GM18520 (cell line): ENCODE measurements around the gene CNTNAP2.

Source experiments
- ATAC-seq: cut with Tn5 transposase; IDR thresholded peaks from one replicate; pipeline ENCODE4 v1.9.1; 2021; ENCODE audit not compliant: unreplicated experiment

The CNTNAP2 gene

DNA sequence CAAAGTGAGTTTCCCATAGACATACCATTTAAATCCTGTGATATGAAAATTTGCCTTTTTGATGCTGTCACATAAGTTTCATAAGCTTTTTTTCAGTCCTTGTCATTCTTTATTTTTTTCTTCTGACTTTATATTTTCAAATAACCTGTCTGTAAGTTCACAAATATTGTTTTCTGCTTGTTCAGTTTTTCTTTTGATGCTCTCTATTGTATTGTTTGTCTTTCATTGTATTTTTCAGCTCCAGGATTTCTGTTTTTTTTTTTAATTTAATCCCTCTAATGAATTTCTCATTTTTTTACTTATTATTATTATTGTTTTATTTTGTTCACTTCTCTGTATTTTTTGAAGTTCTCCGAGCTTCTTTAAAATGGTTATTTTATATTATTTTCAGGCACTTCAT is 623.4 kb downstream of the CNTNAP2 start:
- no peak for ATAC-seq

DNA sequence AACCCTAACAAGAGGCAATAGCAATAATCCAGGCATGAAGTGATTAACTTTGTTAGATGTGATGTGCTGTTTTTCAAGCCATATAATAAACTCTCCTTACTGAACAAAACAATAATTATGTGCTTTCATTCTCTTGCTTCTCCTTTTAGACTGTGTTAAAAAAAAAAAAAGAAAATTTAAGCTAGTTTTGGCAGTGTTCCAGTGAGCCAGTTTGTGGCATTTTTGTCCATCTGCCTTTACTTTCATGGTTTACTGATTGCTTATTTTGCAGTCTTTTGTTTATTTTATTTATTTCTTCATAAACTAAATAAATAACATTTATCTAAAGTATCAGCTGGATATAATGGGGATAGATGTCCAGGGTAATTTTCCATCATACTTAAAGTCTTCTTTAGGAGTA is 625.3 kb downstream of the CNTNAP2 start:
- ATAC-seq = no peak

DNA sequence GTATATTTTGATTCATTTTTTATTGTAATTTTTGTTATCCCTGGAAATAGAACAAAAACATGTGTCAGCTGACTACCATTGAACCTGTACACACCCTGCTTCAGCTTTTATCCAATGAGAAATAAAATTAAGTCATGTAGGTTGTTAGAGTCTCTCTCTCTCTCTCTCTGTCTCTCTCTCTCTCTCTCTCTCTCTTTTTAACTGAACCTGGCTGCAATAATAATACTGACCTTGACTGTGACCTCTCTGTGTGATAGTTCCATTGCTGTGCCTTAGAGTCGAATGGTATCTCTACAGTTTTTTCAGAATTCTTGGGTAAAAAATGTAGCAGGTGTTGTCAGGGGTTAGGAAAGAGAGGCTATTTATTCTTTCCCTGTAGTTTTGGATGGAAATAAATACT is 637.8 kb downstream of the CNTNAP2 start:
- ATAC-seq = no peak

DNA sequence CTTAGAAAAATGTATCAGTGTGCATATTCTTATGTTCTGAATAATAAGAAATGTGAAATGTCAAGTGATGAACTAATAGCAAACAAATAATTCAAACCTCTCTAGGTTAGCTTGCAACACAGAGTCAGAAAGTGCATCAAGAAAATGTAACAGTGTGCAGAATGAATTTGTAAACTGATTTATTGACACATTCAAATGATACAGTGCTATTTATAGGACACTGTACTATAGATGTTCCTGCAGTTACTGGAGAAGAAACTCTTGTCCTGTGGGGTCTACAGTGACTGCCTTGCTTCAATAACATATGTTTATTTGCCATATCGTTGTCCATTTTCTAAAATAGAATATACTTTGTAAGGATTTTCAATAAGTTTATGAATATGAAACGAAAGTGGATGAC is 639.0 kb downstream of the CNTNAP2 start:
- no peak for ATAC-seq

DNA sequence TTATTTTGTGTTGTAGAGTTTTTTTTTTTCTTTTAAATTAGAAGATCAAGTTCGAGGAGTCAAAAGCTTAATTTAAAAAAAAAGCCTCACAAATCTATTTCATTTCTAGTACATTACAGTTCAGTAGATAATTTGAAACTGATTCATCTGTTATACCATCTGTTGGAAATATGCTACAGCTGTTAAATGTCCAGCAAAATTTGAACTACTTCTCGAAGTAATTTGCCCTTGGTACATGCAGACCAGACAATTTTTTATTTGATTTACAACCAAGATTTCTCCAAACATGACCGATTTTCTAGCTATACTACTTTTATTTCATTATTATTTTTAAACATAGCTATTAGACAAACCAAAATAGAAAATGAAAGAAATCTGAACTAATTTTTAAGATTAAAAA is 647.9 kb downstream of the CNTNAP2 start:
- no peak for ATAC-seq

DNA sequence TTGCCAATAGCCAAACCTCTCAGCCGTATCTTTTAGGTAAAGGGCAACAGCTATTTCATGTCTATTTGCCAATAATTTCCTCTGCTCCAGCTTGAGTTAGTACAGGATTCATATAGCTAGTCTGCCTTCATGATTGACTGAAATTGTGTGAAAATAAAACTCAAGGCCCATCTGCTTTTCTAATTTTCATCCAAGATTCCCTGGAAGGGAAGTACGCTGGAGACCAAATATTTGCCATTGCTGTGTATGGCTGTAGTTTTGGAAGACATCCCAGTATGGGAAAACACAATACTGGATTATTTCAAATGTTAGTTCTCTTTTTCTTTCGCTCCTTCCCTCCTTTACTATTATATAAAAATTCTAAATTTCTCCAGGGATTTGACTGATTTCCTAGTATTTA is 652.4 kb downstream of the CNTNAP2 start:
- no peak for ATAC-seq

DNA sequence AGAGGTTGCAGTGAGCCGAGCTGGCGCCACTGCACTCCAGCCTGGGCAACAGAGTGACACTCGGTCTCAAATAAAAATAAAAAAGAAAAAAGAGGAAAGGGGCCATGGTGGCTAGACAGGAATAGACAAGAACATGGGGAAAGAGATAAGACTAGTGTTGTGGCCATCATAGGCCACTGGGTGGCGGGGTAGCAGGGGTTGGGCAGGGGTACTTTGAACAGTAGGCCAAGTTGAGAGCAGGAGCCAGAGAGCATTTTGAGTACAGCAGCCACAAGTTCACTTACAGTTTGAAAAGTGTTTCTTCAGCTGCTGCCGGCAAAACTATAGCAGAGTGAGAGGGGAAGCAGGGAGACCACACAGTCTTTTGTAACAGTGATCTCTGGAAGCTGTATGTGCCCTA is 656.0 kb downstream of the CNTNAP2 start:
- ATAC-seq = no peak

DNA sequence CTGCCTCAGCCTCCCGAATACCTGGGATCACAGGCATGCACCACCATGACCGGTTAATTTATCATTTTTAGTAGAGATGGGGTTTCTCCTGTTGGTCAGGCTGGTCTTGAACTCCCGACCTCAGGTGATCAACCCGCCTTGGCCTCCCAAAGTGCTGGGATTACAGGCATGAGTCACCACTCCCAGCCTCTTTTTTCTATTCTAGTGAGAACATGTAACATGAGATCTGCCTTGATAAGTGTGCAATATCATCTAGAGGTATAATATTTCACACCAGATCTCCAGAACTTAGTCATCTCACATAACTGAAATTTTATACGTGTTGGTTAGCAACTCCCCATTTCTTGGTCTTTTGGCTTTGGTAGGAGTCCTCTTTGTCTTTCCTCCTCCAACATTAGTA is 656.9 kb downstream of the CNTNAP2 start:
- ATAC-seq = no peak

DNA sequence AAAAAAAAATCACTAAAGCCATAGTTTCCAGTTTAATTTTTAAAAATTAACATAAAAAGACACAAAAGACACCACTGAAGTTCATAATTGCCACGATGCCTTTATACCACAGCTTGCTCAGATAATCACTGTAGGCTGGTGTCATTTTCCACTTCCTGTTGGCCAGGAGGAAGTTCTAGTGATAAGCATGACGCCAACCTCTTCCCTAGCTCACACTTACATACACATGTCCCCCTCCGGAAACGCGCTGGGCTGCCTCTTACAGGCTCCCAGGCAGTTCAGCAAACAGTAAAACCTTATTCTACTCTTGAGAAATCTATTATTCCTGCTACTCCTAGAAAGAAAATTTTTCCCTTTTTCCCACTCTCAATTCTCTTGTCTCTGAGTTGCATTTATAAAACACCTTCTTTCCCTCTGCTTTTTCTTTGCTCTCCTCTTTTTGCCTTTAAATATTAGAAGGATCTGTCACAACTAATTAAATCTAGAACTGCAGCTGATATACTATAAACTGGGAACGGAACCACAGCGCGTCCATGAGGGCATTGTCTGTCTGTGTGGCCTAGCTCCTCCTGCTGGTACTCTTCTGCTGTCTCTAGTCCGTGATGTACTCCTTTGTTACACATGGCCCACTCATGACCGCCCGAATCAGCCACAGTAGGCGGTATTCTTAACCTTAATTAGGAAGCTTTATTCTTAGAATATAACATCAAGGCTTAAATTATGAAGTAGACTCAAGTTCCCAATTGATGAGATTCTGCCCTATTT is 664.9 kb downstream of the CNTNAP2 start:
- ATAC-seq = no peak

DNA sequence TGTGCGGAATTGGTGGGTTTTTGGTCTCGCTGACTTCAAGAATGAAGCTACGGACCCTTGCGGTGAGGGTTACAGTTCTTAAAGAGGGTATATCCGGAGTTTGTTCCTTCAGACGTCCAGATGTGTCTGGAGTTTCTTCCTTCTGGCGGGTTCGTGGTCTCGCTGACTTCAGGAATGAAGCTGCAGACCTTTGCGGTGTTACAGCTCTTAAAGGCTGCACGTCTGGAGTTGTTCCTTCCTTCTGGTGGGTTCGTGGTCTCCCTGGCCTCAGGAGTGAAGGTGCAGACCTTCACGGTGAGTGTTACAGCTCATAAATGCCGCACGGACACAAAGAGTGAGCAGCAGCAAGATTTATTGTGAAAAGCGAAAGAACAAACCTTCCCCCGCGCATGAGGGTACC is 670.7 kb downstream of the CNTNAP2 start:
- no peak for ATAC-seq

DNA sequence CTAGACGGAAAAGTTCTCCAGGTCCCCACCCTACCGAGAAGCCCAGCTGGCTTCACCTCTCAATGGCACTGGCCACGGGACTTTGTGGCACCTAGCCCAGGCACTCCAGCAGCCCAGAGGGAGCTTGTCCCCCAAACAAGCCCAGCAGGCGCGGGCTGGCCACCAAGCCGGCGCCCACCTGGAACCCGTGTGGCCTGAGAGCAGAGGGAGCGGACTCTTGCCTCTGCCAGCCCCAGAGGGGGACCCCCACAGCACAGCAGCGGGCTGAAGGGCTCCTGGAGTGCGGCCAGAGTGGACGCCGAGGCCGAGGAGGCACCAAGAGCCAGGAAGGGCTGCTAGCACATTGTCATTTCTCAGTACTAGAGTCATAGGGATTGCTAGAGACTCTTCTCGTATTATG is 671.4 kb downstream of the CNTNAP2 start:
- no peak for ATAC-seq

DNA sequence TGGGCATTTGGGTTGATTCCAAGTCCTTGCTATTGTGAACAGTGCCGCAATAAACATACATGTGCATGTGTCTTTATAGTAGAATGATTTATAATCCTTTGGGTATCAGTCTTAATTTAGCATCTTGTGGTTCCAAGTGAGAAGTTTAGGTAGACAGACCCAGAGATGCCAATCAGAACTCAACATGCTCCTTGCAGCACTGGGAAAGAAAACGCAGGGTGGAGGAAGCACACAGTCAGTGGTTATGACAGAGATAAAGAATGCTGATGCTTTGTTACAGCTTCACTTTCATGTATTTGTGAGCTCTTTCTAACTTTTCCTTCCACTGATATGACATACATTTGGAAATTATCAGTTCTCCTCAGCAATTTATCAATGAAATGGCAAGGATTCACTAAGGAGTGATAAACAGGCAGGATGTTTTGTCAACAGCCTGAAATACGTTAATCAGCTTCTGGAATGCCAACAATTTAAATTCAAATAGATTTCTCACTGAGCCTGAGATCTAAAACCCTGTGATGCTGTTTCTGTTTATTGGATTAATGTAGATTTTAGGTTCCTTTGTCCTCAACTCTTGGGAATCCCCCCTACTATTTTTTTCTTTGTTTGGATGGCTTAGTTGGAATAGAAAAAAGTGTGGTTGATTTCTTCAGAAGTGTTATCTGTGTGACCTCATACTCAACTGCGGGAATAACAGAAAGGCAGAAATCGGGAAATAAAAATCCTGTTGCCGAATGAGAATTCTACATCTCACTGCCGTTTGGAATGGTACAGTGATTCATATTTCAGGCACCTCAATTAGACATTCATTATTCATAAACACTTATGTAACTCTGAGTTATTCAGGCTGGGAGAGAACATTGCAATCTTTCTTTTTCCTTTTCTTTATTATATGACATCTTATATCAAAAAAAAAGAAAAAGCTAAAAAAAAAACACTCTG is 675.0 kb downstream of the CNTNAP2 start:
- no peak for ATAC-seq

DNA sequence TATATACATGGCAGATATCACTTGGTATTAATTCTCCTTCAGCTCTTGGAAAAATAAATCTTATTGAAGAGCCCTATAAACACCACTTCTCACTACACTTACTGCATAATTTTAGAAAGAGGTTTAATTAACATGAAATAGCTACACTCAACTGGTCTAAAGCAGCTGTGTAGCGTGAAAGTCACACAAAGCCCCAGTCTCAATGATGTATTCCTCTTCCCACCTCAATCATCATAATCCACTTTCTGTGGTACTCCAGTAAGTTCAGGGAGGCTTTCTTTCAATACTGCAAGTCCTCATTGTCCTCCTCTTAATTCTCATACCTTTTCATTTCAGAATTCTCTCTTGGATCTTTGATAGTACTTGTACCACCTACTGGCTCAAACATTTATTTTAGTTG is 688.0 kb downstream of the CNTNAP2 start:
- no peak for ATAC-seq

DNA sequence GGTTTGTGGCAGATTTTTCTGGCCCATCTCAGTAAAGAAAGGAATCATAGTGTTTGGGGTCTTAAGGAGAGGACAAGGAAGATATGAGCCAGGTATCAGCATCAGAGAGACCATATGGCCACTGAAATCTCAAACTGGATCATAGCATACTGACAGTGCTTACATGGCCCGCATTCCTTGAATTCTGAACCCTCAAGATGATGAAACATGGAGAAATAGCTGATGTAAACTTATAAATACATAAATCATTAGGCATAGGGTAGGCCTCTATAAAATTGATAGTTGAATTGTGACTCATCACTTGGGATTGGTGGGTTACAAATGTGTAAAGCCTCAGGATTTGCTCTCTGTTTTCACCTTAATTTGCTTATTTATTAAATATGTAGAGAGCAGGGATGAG is 688.5 kb downstream of the CNTNAP2 start:
- no peak for ATAC-seq

DNA sequence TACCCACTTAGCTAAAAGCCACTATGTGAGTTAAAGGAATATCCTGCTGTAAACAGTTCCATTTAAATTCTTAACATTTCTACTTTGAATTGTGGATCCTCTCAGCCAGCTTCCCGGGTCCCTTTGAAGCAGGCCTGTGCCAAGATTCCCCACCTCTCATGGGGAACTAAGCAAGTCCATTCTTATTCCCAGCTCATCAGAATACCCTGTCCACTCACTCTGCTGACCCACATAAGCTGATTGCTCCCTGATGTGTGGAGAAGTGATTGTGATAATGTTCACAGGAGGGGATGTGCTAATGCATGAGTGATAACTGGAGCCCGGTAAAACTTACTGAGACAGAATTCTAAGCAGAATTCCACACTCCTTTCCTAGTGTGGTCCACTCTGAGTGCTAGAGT is 709.7 kb downstream of the CNTNAP2 start:
- ATAC-seq = no peak

DNA sequence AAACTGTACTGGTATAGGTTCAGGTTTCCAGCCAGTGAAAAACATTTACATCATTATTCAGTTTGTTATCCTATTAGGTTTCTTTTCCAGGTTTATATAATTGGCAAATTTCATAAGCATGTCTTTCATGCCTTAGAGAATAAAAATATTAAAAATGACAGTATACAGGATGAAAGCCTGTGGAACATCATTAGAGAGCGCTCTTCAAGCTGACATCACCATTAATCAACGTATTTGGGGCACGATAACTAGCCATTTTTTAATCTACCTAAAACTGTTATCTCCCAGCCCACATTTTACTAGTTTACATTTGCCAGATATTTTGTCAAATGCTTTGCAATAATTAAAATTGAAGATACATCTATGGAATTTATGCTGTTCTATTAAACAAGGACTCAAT is 714.1 kb downstream of the CNTNAP2 start:
- ATAC-seq = no peak

DNA sequence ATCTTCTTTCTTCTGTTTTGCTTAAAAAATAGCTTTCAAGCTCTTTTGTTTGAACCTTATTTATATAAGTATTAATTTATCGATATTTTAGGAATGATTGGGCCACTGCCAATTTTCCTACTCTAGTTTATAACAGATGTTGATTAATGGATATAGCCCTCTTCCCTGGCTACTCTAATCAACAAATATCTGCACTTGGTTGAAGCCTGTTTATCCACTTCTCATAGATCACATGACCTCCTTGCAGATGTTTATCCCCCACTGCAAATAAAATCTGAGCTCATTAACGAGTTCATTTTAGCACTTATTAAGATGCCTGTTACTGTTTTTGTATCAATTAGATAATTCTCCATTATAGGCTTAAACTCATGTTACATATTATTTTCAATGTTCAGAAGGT is 715.3 kb downstream of the CNTNAP2 start:
- ATAC-seq = no peak

DNA sequence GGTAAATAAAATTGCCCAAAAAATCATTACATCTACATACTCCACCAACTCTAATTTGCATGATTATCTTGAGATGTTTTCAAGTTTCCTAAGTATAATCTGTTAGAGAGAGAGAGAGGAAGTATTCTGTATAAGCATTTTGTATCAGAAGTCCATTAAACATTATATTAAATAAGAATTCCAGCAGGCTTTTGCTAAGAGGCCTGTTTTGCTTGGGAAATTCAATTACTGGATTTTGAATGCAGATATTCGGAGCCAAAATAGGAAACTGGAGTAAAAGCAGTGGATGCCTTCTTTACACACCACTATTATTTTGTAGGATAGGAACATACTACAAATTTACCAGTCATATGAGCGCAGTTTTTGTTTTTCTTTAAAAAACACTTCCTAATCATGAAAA is 727.8 kb downstream of the CNTNAP2 start:
- no peak for ATAC-seq

DNA sequence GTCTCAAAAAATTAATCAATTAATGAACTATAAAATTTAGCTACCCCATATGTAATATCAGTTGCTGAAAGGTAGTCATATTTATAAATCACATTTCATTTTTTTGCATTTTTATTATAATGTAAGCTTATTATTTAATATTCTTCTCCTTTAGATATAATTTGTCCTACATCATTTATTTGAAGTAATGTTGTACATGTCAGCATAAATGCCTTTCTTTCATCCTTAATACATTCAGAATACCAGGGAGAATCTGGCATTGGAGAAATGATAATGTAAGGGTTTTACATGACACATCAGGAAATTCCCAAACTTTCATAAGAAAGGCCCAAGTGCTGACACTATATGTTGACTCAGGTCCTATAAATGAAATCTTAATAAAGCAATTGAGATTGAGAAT is 742.1 kb downstream of the CNTNAP2 start:
- no peak for ATAC-seq

DNA sequence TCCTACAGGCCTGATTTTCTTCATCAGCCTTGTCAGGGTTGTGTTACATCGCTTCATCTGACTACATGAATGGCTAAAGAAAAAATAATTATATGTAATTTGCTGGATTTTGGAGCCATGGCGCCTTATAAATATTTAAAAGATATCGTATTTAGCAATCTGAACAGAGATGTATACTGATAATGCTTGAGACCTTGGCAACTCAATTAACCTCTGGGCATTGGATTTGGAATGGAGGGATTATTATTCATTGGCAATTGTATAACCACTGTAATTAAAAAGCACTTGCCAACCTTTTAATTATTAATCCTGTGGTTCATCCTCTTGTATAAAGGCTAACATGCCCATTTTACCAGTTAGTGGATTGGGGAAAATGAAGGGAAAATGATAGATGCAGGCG is 745.1 kb downstream of the CNTNAP2 start:
- no peak for ATAC-seq

DNA sequence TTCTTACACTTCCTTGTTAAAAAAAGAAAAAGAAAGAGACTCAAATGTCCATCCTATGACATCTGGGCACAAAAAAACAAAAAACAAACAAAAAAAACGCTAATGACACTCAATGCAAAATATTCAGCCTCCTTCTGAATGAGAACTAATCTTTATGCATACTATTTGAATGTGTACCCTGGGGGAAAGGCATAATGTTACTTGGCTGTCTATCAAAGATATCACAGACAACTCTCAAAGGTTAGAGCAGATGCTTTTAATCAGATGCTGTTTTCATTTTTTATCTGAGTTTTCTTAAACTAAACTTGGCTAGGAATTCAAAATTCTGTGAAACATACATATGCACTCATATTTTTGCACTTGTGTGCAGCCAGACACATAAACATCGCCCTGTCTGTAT is 745.8 kb downstream of the CNTNAP2 start:
- ATAC-seq = no peak

DNA sequence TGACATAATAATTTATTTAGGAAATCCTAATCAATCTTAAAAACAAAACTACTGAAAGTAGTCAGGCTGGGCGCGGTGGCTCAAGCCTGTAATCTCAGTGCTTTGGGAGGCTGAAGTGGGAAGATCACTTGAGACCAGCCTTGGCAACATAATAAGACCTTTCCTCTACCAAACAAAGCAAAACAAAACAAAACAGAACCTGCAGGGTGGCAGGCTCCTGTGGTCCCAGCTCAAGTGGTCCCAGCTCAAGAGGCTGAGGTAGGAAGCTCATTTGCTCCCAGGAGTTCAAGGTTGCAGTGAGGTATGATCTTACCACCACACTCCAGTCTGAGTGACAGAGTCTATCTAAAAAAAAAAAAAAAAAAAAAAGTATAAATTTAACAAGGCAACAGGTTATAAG is 748.0 kb downstream of the CNTNAP2 start:
- no peak for ATAC-seq
